K562 (cell line): ENCODE data around the gene PPFIA1.

Experiments
- ATF7 ChIP-seq: fragments of 450-650 bp; IDR thresholded peaks from 2 replicates; pipeline ENCODE4 v1.7.1; 2014; ENCODE audit warnings: mild to moderate bottlenecking, moderate library complexity
- CBFA2T2 ChIP-seq: fragments of 450-650 bp; conservative IDR thresholded peaks from 2 replicates; pipeline ENCODE4 v1.6.1; 2017; ENCODE audit warnings: mild to moderate bottlenecking
- CTCF ChIP-seq, 3 experiments: IDR thresholded peaks in 2 of 3; conservative IDR thresholded peaks in 1 of 3; 2 replicates each; pipeline ENCODE4 v1.5.1; 2011 to 2012; ENCODE audit warnings: low read length in 3 of 3, mild to moderate bottlenecking in 3 of 3, control low read depth in 2 of 3, improper control_type of control experiment in 1 of 3, inconsistent platforms in 1 of 3, low read depth in 1 of 3, mixed read lengths in 1 of 3, moderate library complexity in 1 of 3; ENCODE audit not compliant: insufficient read depth in 2 of 3
- HDAC6 ChIP-seq: IDR thresholded peaks from 2 replicates; pipeline ENCODE4 v1.6.1; 2012; ENCODE audit warnings: low read depth, mild to moderate bottlenecking, control low read depth, inconsistent platforms, low read length, moderate library complexity
- POLR2A ChIP-seq: fragments of 450-650 bp; conservative IDR thresholded peaks from 2 replicates; pipeline ENCODE4 v1.6.1; 2016
- SRSF1 ChIP-seq: fragments of 200-400 bp; formaldehyde crosslinking; IDR thresholded peaks from 2 replicates; pipeline ENCODE4 v1.6.1; 2017; ENCODE audit warnings: mild to moderate bottlenecking, low read depth, low read length, moderate library complexity
- TAF7 ChIP-seq: fragments of 450-650 bp; IDR thresholded peaks from 2 replicates; pipeline ENCODE4 v1.6.1; 2016; ENCODE audit warnings: missing genetic modification characterization, missing compliant biosample characterization
- TEAD4 ChIP-seq, 2 experiments: sonication (generic) in 1 of 2; formaldehyde crosslinking in 1 of 2; IDR thresholded peaks; 2 replicates each; pipeline versions ENCODE4 v1.6.1 to v1.8.0; 2012 to 2022; ENCODE audit warnings: borderline replicate concordance in 1 of 2, inconsistent platforms in 1 of 2, low read length in 1 of 2, mild to moderate bottlenecking in 1 of 2, missing genetic modification reagents in 1 of 2
- ZNF146 ChIP-seq: IDR thresholded peaks from one replicate; pipeline ENCODE4 v1.6.1; 2018; ENCODE audit warnings: missing compliant biosample characterization; ENCODE audit not compliant: unreplicated experiment
- ZNF274 ChIP-seq: IDR thresholded peaks from 2 replicates; pipeline ENCODE4 v1.6.1; 2011; ENCODE audit warnings: low read depth, mild to moderate bottlenecking, low read length, moderate library complexity, borderline replicate concordance
- TF ChIP-seq, protein P1 (sequence below): sonication (generic); formaldehyde crosslinking; IDR thresholded peaks from 2 replicates; pipeline ENCODE4 v1.9.0; 2022; ENCODE audit warnings: mild to moderate bottlenecking, missing genetic modification reagents
- TF ChIP-seq, protein P2 (sequence below): fragments of 200-800 bp; sonication (Bioruptor generic); IDR thresholded peaks from 2 replicates; pipeline ENCODE4 v1.6.1; 2017; ENCODE audit warnings: missing genetic modification characterization, missing compliant biosample characterization
- TF ChIP-seq, protein P3 (sequence below), 2 experiments: fragments of 450-650 bp in 1 of 2; sonication (generic) in 1 of 2; formaldehyde crosslinking in 1 of 2; IDR thresholded peaks; 2 replicates each; pipeline versions ENCODE4 v1.7.1 to v1.9.0; 2016 to 2022; ENCODE audit warnings: inconsistent platforms in 1 of 2, mild to moderate bottlenecking in 1 of 2, missing genetic modification reagents in 1 of 2

DNA sequence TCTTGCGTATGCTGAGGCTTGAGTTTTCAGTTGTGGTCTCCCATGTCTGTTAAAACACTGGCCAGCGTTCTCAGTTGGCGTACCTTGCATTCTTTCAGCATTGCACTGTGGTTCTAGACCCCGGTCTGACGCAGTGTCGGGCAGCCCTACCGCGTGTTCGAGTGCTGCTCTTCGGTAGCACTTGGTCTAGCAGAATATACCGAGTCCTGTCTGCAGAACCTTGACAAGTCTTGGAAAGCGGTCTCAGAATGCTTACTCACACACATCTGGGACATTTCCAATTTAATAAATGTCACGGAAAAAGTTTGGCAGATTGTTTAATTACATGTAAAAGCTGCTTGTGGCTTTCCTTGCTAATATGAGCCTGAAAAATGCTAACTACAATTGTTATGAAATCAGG lies 32.6 kb downstream of the PPFIA1 start:
- TF ChIP-seq CTCF (IDR thresholded peaks at IDR 0.05 in 2 of 3, conservative IDR thresholded peaks at IDR 0.05 in 1 of 3; ENCODE audit: insufficient read depth in 2 of 3, low read depth in 1 of 3, low read length in 3 of 3): no peak
- no peak for TF ChIP-seq POLR2A
- no peak for TF ChIP-seq ZNF146
- no peak for TF ChIP-seq HDAC6
- TF ChIP-seq, protein P1, sequence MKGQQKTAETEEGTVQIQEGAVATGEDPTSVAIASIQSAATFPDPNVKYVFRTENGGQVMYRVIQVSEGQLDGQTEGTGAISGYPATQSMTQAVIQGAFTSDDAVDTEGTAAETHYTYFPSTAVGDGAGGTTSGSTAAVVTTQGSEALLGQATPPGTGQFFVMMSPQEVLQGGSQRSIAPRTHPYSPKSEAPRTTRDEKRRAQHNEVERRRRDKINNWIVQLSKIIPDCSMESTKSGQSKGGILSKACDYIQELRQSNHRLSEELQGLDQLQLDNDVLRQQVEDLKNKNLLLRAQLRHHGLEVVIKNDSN: no peak
- TF ChIP-seq, protein P2, sequence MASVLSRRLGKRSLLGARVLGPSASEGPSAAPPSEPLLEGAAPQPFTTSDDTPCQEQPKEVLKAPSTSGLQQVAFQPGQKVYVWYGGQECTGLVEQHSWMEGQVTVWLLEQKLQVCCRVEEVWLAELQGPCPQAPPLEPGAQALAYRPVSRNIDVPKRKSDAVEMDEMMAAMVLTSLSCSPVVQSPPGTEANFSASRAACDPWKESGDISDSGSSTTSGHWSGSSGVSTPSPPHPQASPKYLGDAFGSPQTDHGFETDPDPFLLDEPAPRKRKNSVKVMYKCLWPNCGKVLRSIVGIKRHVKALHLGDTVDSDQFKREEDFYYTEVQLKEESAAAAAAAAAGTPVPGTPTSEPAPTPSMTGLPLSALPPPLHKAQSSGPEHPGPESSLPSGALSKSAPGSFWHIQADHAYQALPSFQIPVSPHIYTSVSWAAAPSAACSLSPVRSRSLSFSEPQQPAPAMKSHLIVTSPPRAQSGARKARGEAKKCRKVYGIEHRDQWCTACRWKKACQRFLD: no peak
- TF ChIP-seq, protein P3, sequence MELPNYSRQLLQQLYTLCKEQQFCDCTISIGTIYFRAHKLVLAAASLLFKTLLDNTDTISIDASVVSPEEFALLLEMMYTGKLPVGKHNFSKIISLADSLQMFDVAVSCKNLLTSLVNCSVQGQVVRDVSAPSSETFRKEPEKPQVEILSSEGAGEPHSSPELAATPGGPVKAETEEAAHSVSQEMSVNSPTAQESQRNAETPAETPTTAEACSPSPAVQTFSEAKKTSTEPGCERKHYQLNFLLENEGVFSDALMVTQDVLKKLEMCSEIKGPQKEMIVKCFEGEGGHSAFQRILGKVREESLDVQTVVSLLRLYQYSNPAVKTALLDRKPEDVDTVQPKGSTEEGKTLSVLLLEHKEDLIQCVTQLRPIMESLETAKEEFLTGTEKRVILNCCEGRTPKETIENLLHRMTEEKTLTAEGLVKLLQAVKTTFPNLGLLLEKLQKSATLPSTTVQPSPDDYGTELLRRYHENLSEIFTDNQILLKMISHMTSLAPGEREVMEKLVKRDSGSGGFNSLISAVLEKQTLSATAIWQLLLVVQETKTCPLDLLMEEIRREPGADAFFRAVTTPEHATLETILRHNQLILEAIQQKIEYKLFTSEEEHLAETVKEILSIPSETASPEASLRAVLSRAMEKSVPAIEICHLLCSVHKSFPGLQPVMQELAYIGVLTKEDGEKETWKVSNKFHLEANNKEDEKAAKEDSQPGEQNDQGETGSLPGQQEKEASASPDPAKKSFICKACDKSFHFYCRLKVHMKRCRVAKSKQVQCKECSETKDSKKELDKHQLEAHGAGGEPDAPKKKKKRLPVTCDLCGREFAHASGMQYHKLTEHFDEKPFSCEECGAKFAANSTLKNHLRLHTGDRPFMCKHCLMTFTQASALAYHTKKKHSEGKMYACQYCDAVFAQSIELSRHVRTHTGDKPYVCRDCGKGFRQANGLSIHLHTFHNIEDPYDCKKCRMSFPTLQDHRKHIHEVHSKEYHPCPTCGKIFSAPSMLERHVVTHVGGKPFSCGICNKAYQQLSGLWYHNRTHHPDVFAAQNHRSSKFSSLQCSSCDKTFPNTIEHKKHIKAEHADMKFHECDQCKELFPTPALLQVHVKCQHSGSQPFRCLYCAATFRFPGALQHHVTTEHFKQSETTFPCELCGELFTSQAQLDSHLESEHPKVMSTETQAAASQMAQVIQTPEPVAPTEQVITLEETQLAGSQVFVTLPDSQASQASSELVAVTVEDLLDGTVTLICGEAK (IDR thresholded peaks at IDR 0.05): no peak
- TF ChIP-seq, protein P3 (CRISPR knock-in tag; IDR thresholded peaks at IDR 0.05): no peak
- no peak for TF ChIP-seq SRSF1
- TF ChIP-seq TAF7 (tag): no peak
- no peak for TF ChIP-seq TEAD4 (IDR thresholded peaks at IDR 0.05; ENCODE audit: low read length)
- TF ChIP-seq TEAD4 (CRISPR knock-in tag; IDR thresholded peaks at IDR 0.05; ENCODE audit: borderline replicate concordance): no peak
- no peak for TF ChIP-seq CBFA2T2
- TF ChIP-seq ZNF274: no peak
- TF ChIP-seq ATF7: no peak
